Measurements from ENCODE around the gene EFNB2.
A peak's percentile ranks its signal among the peaks of the same experiment; 100 is the strongest.

Gene EFNB2

GRCh38 chr13:106550570-106551135 lies 15.2 kb upstream of the EFNB2 start:
- no peak for DNase-seq

GRCh38 chr13:106548064-106548696 lies 12.7 kb upstream of the EFNB2 start:
- DNase-seq: no peak

- no peak for DNase-seq
These were observed 6.4 kb upstream of the EFNB2 start for GRCh38 chr13:106541826-106542225.

GRCh38 chr13:106540613-106541012 lies 5.2 kb upstream of the EFNB2 start:
- DNase-seq: no peak

- DNase-seq: no peak
These were observed 2.1 kb upstream of the EFNB2 start for GRCh38 chr13:106537521-106537920.

GRCh38 chr13:106536244-106537034 lies 977 bp upstream of the EFNB2 start:
- DNase-seq: peak; percentile 89

- DNase-seq: peak; percentile 5
These were observed 567 bp downstream of the EFNB2 start for GRCh38 chr13:106534639-106535551.

GRCh38 chr13:106533943-106534638 lies 1.4 kb downstream of the EFNB2 start:
- DNase-seq: peak; percentile 45

- peak; percentile 51 for DNase-seq
These were observed 2.1 kb downstream of the EFNB2 start for GRCh38 chr13:106533101-106533942.

GRCh38 chr13:106532111-106532929 lies 3.1 kb downstream of the EFNB2 start:
- DNase-seq: no peak

- no peak for DNase-seq
These were observed 4.4 kb downstream of the EFNB2 start for GRCh38 chr13:106530980-106531481.

- no peak for DNase-seq
These were observed 5.2 kb downstream of the EFNB2 start for GRCh38 chr13:106530171-106530851.

- DNase-seq: no peak
These were observed 5.9 kb downstream of the EFNB2 start for GRCh38 chr13:106529415-106530170.

- no peak for DNase-seq
These were observed 6.6 kb downstream of the EFNB2 start for GRCh38 chr13:106528718-106529414.

- DNase-seq: no peak
These were observed 7.6 kb downstream of the EFNB2 start for GRCh38 chr13:106527826-106528225.

GRCh38 chr13:106527445-106527801 lies 8.0 kb downstream of the EFNB2 start:
- no peak for DNase-seq

- no peak for DNase-seq
These were observed 8.6 kb downstream of the EFNB2 start for GRCh38 chr13:106526738-106527444.

- no peak for DNase-seq
These were observed 9.6 kb downstream of the EFNB2 start for GRCh38 chr13:106525865-106526264.

All from NCI-H2171 (cell line).